Pulmonary artery endothelial cell (primary cell): ENCODE results near the gene LRSAM1. TPM values are rescaled to one million over a fixed set of nuclear protein-coding genes. Genes with fewer than 3 reads are reported as not detected.
A peak's percentile ranks its signal among the peaks of the same experiment; 100 is the strongest.

Experiments
- DNase-seq: peaks from one replicate; pipeline ENCODE4 v3.0.0-alpha.2; 2011; ENCODE audit warnings: low read depth, low spot score
- total RNA-seq: library from RNA; depleted of rRNA; stranded (reverse); fragments of >200 nt; gene quantifications from 2 replicates; pipeline ENCODE4 v1.2.3, GENCODE V29; 2014

The LRSAM1 gene
- total RNA-seq, result 11.4 and 11.7 TPM in 2 replicates

- peak; percentile 78 for DNase-seq
Measured at GRCh38 chr9:127450830-127451607, at the start of gene LRSAM1, which contains the start of gene RPL12. Gene LRSAM1 (plus strand): TSS chr9:127451510. CDS start chr9:127454528, 3,018 bp downstream. Gene RPL12 (minus strand): TSS chr9:127451406. CDS start chr9:127451317, 89 bp downstream.

DNA sequence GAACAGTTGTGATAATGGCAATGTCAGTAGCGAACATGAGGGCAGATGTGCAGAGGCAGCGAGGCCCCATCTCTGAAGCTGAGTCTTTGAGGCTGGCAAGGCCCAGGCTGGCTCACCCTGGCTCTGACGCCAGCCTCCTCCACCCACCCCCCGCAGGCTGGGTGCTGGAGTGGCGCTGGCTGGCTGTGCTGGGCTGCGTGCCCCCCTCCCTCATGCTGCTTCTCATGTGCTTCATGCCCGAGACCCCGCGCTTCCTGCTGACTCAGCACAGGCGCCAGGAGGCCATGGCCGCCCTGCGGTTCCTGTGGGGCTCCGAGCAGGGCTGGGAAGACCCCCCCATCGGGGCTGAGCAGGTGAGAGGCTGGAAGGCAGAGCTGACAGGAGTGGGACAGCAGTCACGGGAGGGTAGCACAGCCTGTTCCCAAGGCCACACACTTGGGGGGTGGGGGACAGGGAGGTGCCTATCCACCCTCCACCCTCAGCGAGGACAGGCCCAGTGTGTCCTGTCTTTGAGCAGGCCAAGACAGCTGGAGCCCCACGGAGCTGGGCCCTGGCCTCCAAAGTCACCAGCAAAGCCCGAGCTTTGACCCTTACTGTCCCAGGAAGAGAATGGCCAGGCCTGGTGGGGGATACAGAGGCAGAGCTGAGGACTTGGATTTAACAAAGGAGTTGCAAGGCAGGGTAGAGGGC, 48.8 kb upstream of the LRSAM1 start:
- DNase-seq, result no peak

GRCh38 chr9:127403507-127404192, 47.7 kb upstream of the LRSAM1 start:
- DNase-seq, result no peak

- no peak for DNase-seq
Measured at GRCh38 chr9:127404631-127405030, 46.7 kb upstream of the LRSAM1 start.

DNA sequence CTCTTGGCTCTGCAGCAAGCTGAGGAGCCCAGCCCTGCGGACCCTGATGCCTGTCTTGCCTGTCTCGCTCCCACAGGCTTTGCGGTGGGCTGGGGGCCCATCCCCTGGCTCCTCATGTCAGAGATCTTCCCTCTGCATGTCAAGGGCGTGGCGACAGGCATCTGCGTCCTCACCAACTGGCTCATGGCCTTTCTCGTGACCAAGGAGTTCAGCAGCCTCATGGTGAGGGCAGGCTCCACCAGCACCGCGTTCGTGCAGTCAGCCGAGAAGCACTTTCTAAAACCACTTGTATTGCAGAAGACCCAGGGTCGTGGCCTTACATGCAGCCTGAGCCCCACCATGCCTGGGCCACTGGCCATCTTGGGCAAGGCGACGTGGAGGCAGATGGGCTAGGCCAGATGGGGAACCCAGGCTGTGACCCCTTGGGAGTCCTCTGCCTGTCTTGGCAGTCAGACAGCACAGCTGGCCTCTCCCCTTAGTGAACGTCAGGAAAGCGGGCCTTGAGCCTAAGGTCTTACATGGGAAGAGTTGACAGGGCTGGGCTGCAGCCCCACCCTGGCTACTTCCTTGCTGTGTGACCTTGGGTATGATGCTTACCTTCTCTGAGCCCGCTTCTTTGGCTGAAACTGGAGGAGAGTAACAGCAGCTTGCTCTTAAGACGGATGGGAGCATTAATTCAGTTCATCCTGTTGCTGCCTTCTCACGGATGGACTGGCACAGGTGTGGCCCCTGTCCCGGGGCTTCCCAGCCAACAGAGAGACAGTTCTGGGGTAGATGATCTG, 45.8 kb upstream of the LRSAM1 start:
- no peak for DNase-seq

GRCh38 chr9:127406799-127407491, 44.4 kb upstream of the LRSAM1 start:
- no peak for DNase-seq

GRCh38 chr9:127407492-127407843, 43.8 kb upstream of the LRSAM1 start:
- no peak for DNase-seq

GRCh38 chr9:127411122-127411521, 40.2 kb upstream of the LRSAM1 start:
- DNase-seq, result no peak

- no peak for DNase-seq
Measured at GRCh38 chr9:127415141-127415540, 36.2 kb upstream of the LRSAM1 start.

DNA sequence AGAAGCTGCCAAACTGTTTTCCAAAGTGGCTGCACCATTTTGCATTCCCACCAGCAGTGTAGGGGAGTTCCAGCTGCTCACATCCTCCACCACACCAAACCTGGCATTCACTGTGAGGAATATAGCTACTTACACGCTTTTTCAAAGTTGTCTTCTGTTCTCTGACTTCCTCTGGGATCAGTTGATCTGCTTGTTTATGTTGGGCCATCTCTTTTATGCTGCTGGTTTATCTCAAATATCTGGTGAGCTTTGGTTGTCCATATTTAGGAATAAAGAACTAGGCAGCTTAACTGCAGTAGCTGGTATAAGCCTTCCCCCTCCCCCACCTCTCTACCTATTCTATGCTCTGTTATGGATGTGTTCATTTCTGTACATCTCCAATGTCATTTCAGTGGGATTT, 35.7 kb upstream of the LRSAM1 start:
- no peak for DNase-seq

DNA sequence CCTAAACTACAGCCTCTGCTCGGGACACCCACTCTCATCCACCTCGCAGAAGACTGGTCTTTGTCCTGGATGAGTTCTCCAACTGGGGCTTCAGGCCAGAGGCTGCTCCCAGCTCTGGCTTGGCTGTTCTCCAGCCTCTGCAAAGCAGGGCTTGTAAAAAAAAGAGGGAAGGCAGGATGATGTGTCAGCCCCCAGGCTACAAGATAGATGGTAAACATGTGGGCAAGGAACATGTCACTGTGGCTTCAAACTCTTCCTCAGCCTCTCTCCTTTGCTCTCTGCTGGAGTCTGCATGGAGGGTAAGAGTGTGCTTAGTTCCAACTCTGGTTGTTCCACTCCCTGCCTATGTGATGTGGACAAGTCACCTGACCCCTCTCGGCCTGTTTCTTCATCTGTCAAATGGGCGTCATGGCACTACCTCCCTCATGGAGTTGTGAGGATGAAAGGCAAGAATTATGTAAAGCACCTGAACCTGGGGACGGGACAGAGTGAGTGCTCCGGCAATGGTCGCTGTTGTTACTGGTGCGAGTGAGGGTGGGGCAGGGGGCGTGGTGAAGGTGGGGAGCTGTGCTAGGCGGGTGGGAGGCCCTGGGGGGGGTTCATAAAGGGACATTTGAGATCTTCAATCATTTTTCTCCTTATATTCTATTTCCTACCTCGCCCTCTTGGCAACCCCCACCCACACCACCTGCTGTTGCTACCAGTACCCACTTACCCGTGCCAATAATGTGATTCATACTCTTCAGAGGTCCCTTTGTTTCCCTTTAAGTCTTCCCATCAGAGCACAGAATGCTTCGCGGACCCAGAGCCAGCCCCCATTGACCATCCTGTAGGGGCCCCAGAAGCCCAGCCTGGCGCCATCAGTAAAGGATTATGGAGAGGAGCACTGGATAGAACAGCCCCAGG, 33.9 kb upstream of the LRSAM1 start:
- DNase-seq, result no peak

DNA sequence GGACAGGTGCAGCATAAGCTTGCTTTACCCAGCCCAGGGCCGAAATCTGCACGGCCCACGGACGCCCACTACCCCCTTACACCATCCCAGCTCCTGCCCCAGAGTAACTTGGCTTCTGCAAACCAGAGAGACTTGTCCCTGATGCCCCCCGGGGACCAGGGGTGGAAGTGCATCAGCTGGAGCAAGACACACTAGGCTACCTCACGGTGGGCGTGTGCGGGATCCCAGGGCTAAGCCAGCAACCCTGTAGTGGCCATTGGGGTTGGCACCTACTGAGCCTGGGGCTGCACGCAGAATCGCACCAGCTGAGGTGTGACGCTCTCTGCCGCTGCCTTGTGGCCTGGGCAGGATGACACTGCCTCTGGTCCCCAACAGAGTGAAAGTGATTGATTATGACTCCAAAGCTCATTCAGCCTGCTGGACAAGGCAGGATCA, 33.3 kb upstream of the LRSAM1 start:
- no peak for DNase-seq

DNA sequence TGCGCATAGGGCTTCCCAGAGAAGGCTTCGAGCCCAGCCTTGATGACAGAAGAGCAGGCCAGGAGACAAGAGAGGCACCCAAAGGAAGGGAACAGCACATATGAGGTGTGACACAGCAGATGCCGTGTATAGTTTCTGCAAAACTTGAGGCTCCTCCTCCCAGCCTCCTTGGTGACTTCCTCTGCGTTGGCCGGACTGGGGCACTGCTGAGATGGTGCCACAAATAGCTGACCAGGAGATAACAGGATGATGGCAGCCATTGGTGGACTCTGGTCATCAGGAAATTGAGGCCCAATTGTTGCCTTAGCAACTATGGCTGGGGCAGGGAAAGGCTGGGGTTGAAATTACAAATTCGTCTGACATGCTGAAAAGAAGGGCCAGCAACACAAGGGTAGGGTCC, 32.0 kb upstream of the LRSAM1 start:
- no peak for DNase-seq

DNA sequence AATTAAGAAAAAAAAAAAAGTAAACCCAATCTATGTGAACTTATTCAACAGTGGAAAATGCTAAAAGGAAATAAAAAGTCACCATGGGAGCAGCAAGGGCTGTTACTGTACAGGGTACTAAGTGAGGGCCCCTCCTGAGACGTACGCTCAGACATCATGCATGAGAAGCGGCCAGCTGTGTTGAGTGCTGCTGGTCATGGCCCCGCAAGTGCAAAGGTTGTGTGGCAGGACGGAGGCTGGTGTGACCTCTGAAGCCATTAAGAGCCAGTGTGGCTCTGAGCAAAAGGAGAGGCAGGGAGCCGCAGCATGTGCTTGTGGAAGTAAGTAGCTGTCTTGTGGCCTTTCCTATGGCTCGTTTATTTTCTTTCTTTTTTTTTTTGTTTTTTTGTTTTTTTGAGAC, 30.3 kb upstream of the LRSAM1 start:
- no peak for DNase-seq

- DNase-seq, result no peak
Measured at GRCh38 chr9:127422133-127422782, 29.1 kb upstream of the LRSAM1 start.

DNA sequence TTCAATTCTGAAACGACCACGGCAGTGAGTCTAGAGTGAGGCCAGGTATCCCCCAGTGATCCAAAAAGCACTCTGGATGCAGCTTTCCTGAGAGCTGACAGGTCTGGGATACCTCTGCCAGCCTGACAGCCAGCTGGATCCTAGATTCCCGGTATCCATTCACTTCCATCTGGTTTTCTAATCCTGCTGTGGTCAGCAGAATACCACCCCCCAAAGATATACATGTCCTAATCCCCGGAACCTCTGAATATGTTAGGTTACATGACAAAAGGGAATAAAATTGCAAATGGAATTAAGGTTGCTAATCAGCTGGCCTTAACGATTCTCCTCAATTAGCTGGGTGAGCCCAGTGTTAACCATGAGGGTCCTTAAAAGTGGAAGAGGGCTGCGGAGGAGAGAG, 28.5 kb upstream of the LRSAM1 start:
- no peak for DNase-seq

DNA sequence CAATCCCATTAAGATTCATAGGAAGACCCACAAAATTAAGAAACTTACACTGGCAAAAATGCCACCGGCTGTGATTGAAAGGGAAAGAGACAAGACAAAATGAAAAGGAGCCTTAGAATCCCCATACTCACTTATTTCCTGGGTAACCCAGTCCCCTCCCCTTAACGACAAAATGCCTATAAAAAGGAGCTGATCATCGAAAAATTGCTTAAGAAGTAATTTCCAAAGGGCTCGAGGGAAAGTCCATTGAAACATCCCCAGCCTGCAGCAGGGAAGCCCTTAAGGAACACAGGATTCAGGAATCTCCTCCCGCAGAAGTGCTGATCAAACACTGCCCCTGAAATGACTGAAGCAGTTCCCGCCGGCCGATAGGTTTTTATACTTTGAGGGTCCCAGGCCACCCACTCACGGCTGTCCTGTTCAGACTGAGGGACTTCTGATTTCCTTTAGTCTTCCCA, 27.8 kb upstream of the LRSAM1 start:
- no peak for DNase-seq

DNA sequence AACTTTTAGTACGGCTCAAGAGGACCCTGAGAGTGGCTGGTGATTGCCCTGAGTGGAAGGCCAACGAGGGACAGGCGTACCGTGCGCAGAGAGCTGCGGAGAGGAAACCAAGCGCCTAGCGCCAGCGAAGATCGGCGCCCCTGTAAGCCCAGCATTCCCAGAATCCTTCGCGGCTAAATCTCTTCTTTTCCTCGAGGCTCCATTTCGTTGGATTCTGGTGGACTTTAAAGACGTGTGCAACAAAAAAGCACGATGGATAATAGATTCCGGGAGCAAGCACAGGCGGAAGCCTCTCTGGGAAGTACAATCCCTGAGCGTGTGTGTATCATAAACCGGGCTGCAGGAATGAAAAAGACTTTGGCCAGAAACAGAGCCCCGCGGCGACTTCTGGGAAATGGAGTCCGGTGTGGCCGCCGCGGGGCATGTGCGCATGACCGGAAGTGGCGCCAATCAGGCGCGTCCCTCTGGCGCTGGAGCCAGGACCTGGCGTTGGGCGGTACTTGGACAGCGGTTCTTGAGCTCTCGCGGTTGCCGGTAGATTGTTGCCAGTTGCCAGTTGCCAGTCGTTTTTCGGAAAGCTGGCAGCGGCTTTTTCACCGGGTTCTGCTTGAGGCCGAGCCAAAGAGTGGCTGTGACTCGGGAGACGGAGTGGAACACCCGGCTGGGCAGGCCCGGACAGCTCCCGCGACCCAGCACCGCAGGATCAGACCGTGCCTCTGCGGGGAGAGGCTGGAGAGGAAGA, 27.2 kb upstream of the LRSAM1 start, which contains the start of gene ZNF79:
Gene ZNF79, plus strand, starts transcription at position 449 of the 742 bp plus-strand sequence. CDS start 406 bp downstream, outside the sequence.
- peak; percentile 79 for DNase-seq
